GM18498 (cell line): ENCODE results near the gene SERPINB8.

ENCODE experiments used
- ATAC-seq: cut with Tn5 transposase; IDR thresholded peaks from one replicate; pipeline ENCODE4 v1.9.1; 2021; ENCODE audit warnings: mild to moderate bottlenecking, moderate library complexity; ENCODE audit not compliant: unreplicated experiment

The SERPINB8 gene

GRCh38 chr18:63963615-63964256 lies 6.1 kb upstream of the SERPINB8 start:
- ATAC-seq: peak; percentile 87

GRCh38 chr18:63964908-63965307 lies 5.0 kb upstream of the SERPINB8 start:
- ATAC-seq: no peak

- no peak for ATAC-seq
Measured at GRCh38 chr18:63965716-63966330, 4.1 kb upstream of the SERPINB8 start.

GRCh38 chr18:63970809-63971205 lies 926 bp downstream of the SERPINB8 start:
- peak; percentile 1 for ATAC-seq

GRCh38 chr18:63971320-63972001 lies 1.6 kb downstream of the SERPINB8 start:
- no peak for ATAC-seq

GRCh38 chr18:63972002-63972376 lies 2.1 kb downstream of the SERPINB8 start:
- ATAC-seq: no peak

GRCh38 chr18:63974991-63975390 lies 5.1 kb downstream of the SERPINB8 start:
- no peak for ATAC-seq

GRCh38 chr18:63975628-63976027 lies 5.7 kb downstream of the SERPINB8 start:
- ATAC-seq: no peak

GRCh38 chr18:63977040-63977439 lies 7.2 kb downstream of the SERPINB8 start:
- no peak for ATAC-seq

- peak; percentile 80 for ATAC-seq
Measured at GRCh38 chr18:63979409-63979920, 9.6 kb downstream of the SERPINB8 start.

GRCh38 chr18:63980027-63980426 lies 10.1 kb downstream of the SERPINB8 start:
- ATAC-seq: no peak

GRCh38 chr18:63980896-63981460 lies 11.1 kb downstream of the SERPINB8 start:
- ATAC-seq: no peak

- no peak for ATAC-seq
Measured at GRCh38 chr18:63981719-63982118, 11.8 kb downstream of the SERPINB8 start.

- ATAC-seq: no peak
Measured at GRCh38 chr18:63982361-63982760, 12.5 kb downstream of the SERPINB8 start.

GRCh38 chr18:63986885-63987284 lies 17.0 kb downstream of the SERPINB8 start:
- no peak for ATAC-seq

- no peak for ATAC-seq
Measured at GRCh38 chr18:63987743-63988142, 17.9 kb downstream of the SERPINB8 start.

- no peak for ATAC-seq
Measured at GRCh38 chr18:63992751-63993150, 22.9 kb downstream of the SERPINB8 start.

- no peak for ATAC-seq
Measured at GRCh38 chr18:63994783-63995399, 25.0 kb downstream of the SERPINB8 start.

GRCh38 chr18:63997041-63997440 lies 27.2 kb downstream of the SERPINB8 start:
- no peak for ATAC-seq

- ATAC-seq: no peak
Measured at GRCh38 chr18:63997606-63998005, 27.7 kb downstream of the SERPINB8 start.

- no peak for ATAC-seq
Measured at GRCh38 chr18:63999871-64000270, 30.0 kb downstream of the SERPINB8 start.
